ENCODE results near the gene GRK4. TPM values are rescaled to one million over a fixed set of nuclear protein-coding genes. Genes with fewer than 3 reads are reported as not detected.
A peak's percentile ranks its signal among the peaks of the same experiment; 100 is the strongest.

Gene GRK4
- total and polyA plus RNA-seq, 2 of the 4 experiments (the other 2 are of a cell fraction), result 1.6 to 2.2 TPM

DNA sequence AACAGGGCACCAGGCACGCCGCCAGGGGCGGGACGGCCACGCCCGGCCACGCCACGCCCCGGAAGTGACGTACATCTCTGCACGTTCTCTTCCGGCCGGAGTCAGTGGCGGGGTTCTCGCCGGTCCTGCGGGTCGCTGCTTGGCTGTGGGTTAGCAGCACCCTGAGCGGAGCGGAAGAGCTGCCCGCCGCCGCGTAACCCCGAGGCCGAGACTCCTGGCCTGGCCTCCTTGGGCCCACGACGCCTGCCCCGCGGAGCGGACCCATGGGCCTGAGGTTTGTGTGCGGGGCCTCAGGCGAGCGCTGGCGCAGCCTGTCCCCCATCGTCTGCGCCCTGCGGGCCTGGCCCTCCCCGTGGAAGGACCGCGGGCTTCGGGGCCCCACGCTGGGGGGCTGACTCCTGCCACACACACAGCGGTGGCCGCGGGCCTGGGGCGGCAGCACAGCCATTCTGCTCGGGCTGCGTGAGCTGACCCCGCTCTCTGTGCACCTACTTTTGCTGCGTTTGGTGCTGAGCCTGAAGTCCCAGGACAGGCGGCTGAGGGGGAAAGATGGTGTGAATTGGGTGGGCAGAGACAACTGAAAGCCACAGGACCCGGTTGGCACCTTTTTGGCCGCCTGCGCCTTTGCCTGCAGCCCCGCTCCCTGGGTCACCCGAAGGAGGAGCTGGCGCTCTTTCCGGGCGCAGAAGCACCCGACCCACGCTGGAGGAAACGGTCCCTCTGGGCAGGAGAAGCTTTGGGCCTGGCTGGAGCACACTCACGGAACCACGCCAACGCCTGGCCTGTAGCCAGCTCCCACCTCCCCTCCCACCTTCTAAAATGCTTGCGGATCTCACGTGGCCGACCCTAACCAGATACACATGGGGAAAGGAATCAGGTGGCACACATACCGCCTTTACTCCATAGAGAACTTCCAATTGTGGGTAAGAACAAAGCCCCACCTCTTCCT, 28.3 kb upstream of the GRK4 start (continued):
- TF ChIP-seq, protein P1, sequence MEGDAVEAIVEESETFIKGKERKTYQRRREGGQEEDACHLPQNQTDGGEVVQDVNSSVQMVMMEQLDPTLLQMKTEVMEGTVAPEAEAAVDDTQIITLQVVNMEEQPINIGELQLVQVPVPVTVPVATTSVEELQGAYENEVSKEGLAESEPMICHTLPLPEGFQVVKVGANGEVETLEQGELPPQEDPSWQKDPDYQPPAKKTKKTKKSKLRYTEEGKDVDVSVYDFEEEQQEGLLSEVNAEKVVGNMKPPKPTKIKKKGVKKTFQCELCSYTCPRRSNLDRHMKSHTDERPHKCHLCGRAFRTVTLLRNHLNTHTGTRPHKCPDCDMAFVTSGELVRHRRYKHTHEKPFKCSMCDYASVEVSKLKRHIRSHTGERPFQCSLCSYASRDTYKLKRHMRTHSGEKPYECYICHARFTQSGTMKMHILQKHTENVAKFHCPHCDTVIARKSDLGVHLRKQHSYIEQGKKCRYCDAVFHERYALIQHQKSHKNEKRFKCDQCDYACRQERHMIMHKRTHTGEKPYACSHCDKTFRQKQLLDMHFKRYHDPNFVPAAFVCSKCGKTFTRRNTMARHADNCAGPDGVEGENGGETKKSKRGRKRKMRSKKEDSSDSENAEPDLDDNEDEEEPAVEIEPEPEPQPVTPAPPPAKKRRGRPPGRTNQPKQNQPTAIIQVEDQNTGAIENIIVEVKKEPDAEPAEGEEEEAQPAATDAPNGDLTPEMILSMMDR (conservative IDR thresholded peaks at IDR 0.05; ENCODE audit: low read depth, low read length), result no peak
- peak; percentile 72; the same call in 1 of the 2 replicates for TF ChIP-seq MXI1 (IDR thresholded peaks at IDR 0.05; ENCODE audit: borderline replicate concordance, low read depth, low read length)
